Ovary (tissue), 9 donors: ENCODE measurements around the gene TMC2. TPM values are rescaled to one million over a fixed set of nuclear protein-coding genes. Genes with fewer than 3 reads are reported as not detected.

ENCODE experiments used
- DNase-seq, 5 donors: peaks; one replicate each; pipeline ENCODE4 v3.0.0-alpha.2; 2019 to 2020
- H3K27ac ChIP-seq, 2 donors: fragments of 200-600 bp; one replicate each; pipeline versions ENCODE4 v1.5.1 to v1.8.0; 2019 to 2022
- H3K27me3 ChIP-seq: fragments of 200-600 bp; one replicate; pipeline ENCODE4 v1.8.0; 2022
- H3K36me3 ChIP-seq: fragments of 200-600 bp; sonication (generic); one replicate; pipeline ENCODE4 v1.5.1; 2019
- H3K4me1 ChIP-seq: one replicate; pipeline ENCODE4 v1.8.1; 2013; ENCODE audit warnings: mild to moderate bottlenecking, moderate library complexity; ENCODE audit not compliant: insufficient read depth
- H3K4me3 ChIP-seq: fragments of 200-600 bp; sonication (generic); one replicate; pipeline ENCODE4 v1.5.1; 2017
- H3K9me3 ChIP-seq, 2 donors: fragments of 200-600 bp in 1 of 2; sonication (generic) in 1 of 2; one replicate each; pipeline versions ENCODE4 v1.5.1 to v1.8.1; 2013 to 2019; ENCODE audit warnings: mild to moderate bottlenecking in 1 of 2, moderate library complexity in 1 of 2
- CTCF ChIP-seq, 3 donors: fragments of 450-650 bp in 2 of 3; fragments of 200-600 bp in 1 of 3; IDR thresholded peaks; one replicate each; pipeline versions ENCODE4 v1.5.1 to v1.8.0; 2016 to 2022; ENCODE audit warnings: antibody characterized with exemption in 3 of 3, mild to moderate bottlenecking in 1 of 3
- EP300 ChIP-seq: sonication (generic); formaldehyde crosslinking; IDR thresholded peaks from one replicate; pipeline ENCODE4 v1.6.1; 2017; ENCODE audit warnings: antibody characterized with exemption
- POLR2A ChIP-seq: fragments of 450-650 bp; IDR thresholded peaks from one replicate; pipeline ENCODE4 v1.6.1; 2017; ENCODE audit warnings: antibody characterized with exemption, mild to moderate bottlenecking, moderate library complexity
- WGBS, 3 donors: extraction: QIAGEN DNeasy Blood & Tissue Kit in 1 of 3; methylation state at CpG; one replicate each; pipeline versions ENCODE4 v1.1.5 to v1.1.7; 2013 to 2017; 5-methylcytosine and 5-hydroxymethylcytosine counted together
- intact Hi-C, 4 donors: fragments of 100-400 bp; cut with DNase I; formaldehyde crosslinking; loops; one replicate each; pipeline versions ENCODE4 v1.11.0 to v1.15.1; 2022 to 2023
- polyA plus RNA-seq, 2 donors: library from polyadenylated mRNA; stranded (reverse); fragments of 200-250 nt in 1 of 2; fragments of 350-450 nt in 1 of 2; fragmentation: Illumina TruSeq in 1 of 2; extraction: RNeasy Lipid Tissue Mini Kit (QIAGEN cat#74804) in 1 of 2; gene quantifications; one replicate each; pipeline ENCODE4 v1.2.3, GENCODE V29; 2013 to 2014
- total RNA-seq, 7 donors: library from RNA; depleted of rRNA in 2 of 7; stranded (reverse); fragments of >200 nt in 2 of 7; fragmentation: NEBNext Ultra II Directional in 3 of 7; extraction: Animal tissue kit (Norgen Biotek cat#: 25700) in 3 of 7; gene quantifications; one replicate each; pipeline versions ENCODE4 v1.1.0 to v1.2.4, GENCODE V29; 2016 to 2023
- donor health status: DM: no; HTN: no; CAD: no; lungs with moderate emphysema.
- donor health status: DM: no; HTN: no; CAD: no.
- donor health status: Bipolar disorder and iron deficiency.
- donor health status: DM: yes; HTN: yes; CAD: no.
- donor health status: DM: no; HTN: no; CAD: no.
- donor health status: DM: yes; HTN: yes; CAD: no.

Gene TMC2
- total and polyA plus RNA-seq, 9 donors: 0.07 to 0.38 (median 0.07) TPM; not detected in 4

- DNase-seq: no peak
- H3K9me3 ChIP-seq: no peaks in the 10 kb centered on the region
- H3K27me3 ChIP-seq: no peaks in the 10 kb centered on the region
- no peak for TF ChIP-seq EP300
- no peak for TF ChIP-seq POLR2A
- TF ChIP-seq CTCF (IDR thresholded peaks at IDR 0.05): no peak
- no peaks in the 10 kb centered on the region for H3K36me3 ChIP-seq
- WGBS, 3 donors: 8 to 17% (median 13%) methylated on average over 2 of the region's 2 CpGs
- intact Hi-C loops: no loop called here
- H3K27ac ChIP-seq: no peak overlapping the region
- H3K4me1 ChIP-seq: no peaks in the 10 kb centered on the region
- H3K4me3 ChIP-seq: no peak overlapping the region
Measured at GRCh38 chr20:2625062-2625461, 88.7 kb downstream of the TMC2 start.

GRCh38 chr20:2626853-2627541 lies 90.6 kb downstream of the TMC2 start:
- H3K36me3 ChIP-seq: no peaks in the 10 kb centered on the region
- H3K9me3 ChIP-seq: no peaks in the 10 kb centered on the region
- H3K27me3 ChIP-seq: no peaks in the 10 kb centered on the region
- intact Hi-C loops: no loop called here
- no peak overlapping the region for H3K27ac ChIP-seq
- H3K4me1 ChIP-seq: no peaks in the 10 kb centered on the region
- WGBS, 3 donors: 67 to 78% (median 73%) methylated on average over 9 of the region's 9 CpGs
- no peak for TF ChIP-seq CTCF (IDR thresholded peaks at IDR 0.05)
- TF ChIP-seq POLR2A: no peak
- TF ChIP-seq EP300: no peak
- no peak overlapping the region for H3K4me3 ChIP-seq
- DNase-seq: no peak

GRCh38 chr20:2631228-2631627 lies 94.9 kb downstream of the TMC2 start:
- WGBS, 3 donors: 21 to 39% (median 27%) methylated on average over 1 of the region's 1 CpG
- Histone ChIP-seq H3K4me1 (no peaks in the 10 kb centered on the region), H3K36me3 (no peaks in the 10 kb centered on the region), H3K27me3 (no peaks in the 10 kb centered on the region), H3K9me3 (no peaks in the 10 kb centered on the region), H3K4me3 (no peak overlapping the region), H3K27ac (no peak overlapping the region)
- no peak for DNase-seq
- intact Hi-C loops: no loop called here
- TF ChIP-seq EP300 (no peak), CTCF (IDR thresholded peaks at IDR 0.05) (no peak), POLR2A (no peak)

- H3K36me3 ChIP-seq: no peaks in the 10 kb centered on the region
- no peak overlapping the region for H3K4me3 ChIP-seq
- no peaks in the 10 kb centered on the region for H3K27me3 ChIP-seq
- H3K4me1 ChIP-seq: no peaks in the 10 kb centered on the region
- H3K9me3 ChIP-seq: no peaks in the 10 kb centered on the region
- TF ChIP-seq EP300: no peak
- TF ChIP-seq POLR2A: no peak
- TF ChIP-seq CTCF (IDR thresholded peaks at IDR 0.05): no peak
- DNase-seq: no peak
- 0 to 9% (median 7%) methylated on average over 1 of the region's 1 CpG for WGBS, 3 donors
- intact Hi-C loops: no loop called here
- no peak overlapping the region for H3K27ac ChIP-seq
Measured at GRCh38 chr20:2633381-2633780, 97.0 kb downstream of the TMC2 start.
